Nephron (organoid): ENCODE measurements around the gene LDLR.

ENCODE experiments used
- H3K27ac Mint-ChIP-seq, 3 experiments: 2 replicates each; pipeline ENCODE4 v1.8.0; 2020; ENCODE audit warnings: mixed read lengths in 3 of 3, mild to moderate bottlenecking in 2 of 3, moderate library complexity in 1 of 3
- H3K27me3 Mint-ChIP-seq: 2 replicates; pipeline ENCODE4 v1.8.0; 2021; ENCODE audit warnings: low read depth, mild to moderate bottlenecking, moderate library complexity, mixed read lengths
- H3K36me3 Mint-ChIP-seq: 2 replicates; pipeline ENCODE4 v1.8.0; 2020; ENCODE audit warnings: low read depth, mixed read lengths
- H3K4me1 Mint-ChIP-seq: 2 replicates; pipeline ENCODE4 v1.8.0; 2020; ENCODE audit warnings: mixed read lengths
- H3K4me3 Mint-ChIP-seq, 3 experiments: 2 replicates each; pipeline ENCODE4 v1.8.0; 2020; ENCODE audit warnings: mild to moderate bottlenecking in 3 of 3, mixed read lengths in 3 of 3, moderate library complexity in 2 of 3
- H3K9me3 Mint-ChIP-seq: 2 replicates; pipeline ENCODE4 v1.8.0; 2020; ENCODE audit warnings: mixed read lengths
- TF ChIP-seq, protein P1 (sequence below), 3 experiments: fragments of 200-600 bp; sonication (generic); IDR thresholded peaks; one replicate each; pipeline ENCODE4 v1.5.0; 2021; ENCODE audit warnings: antibody characterized with exemption in 3 of 3; ENCODE audit not compliant: unreplicated experiment in 3 of 3

The LDLR gene

DNA sequence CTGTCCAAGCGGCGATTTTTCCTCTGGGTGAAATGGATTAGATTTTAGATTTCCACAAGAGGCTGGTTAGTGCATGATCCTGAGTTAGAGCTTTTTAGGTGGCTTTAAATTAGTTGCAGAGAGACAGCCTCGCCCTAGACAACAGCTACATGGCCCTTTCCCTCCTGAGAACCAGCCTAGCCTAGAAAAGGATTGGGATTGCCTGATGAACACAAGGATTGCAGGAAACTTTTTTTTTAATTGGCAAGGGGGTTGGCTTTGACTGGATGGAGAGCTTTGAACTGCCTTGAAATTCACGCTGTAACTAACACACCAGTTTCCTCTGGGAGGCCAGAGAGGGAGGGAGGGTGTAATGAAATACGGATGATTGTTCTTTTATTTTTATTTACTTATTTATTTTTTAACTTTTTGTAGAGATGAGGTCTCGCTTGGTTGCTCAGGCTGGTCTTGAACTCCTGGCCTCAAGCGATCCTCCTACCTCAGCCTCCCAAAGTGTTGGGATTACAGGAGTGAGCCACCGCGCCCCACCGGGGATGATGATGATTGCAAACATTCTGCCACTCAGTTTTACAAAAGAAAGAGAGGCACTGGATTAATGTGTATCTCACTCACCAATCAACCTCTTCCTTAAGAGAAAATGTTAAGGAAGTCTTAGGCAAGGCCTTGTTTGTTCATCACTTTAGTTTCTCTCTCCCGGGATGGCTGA, 1.9 kb downstream of the LDLR start:
- peaks cover 20% of the 10 kb centered on the region for H3K36me3 Mint-ChIP-seq
- peak overlapping the region; percentile 90 to 96 (median 93) for H3K4me3 Mint-ChIP-seq
- H3K27ac Mint-ChIP-seq = peak overlapping the region; percentile 95 to 100 (median 97)
- H3K9me3 Mint-ChIP-seq = no peaks in the 10 kb centered on the region
- TF ChIP-seq, protein P1, sequence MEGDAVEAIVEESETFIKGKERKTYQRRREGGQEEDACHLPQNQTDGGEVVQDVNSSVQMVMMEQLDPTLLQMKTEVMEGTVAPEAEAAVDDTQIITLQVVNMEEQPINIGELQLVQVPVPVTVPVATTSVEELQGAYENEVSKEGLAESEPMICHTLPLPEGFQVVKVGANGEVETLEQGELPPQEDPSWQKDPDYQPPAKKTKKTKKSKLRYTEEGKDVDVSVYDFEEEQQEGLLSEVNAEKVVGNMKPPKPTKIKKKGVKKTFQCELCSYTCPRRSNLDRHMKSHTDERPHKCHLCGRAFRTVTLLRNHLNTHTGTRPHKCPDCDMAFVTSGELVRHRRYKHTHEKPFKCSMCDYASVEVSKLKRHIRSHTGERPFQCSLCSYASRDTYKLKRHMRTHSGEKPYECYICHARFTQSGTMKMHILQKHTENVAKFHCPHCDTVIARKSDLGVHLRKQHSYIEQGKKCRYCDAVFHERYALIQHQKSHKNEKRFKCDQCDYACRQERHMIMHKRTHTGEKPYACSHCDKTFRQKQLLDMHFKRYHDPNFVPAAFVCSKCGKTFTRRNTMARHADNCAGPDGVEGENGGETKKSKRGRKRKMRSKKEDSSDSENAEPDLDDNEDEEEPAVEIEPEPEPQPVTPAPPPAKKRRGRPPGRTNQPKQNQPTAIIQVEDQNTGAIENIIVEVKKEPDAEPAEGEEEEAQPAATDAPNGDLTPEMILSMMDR (IDR thresholded peaks at IDR 0.05; ENCODE audit: unreplicated experiment in 3 of 3) = no peak
- peaks cover 34% of the 10 kb centered on the region for H3K4me1 Mint-ChIP-seq
- no peaks in the 10 kb centered on the region for H3K27me3 Mint-ChIP-seq

DNA sequence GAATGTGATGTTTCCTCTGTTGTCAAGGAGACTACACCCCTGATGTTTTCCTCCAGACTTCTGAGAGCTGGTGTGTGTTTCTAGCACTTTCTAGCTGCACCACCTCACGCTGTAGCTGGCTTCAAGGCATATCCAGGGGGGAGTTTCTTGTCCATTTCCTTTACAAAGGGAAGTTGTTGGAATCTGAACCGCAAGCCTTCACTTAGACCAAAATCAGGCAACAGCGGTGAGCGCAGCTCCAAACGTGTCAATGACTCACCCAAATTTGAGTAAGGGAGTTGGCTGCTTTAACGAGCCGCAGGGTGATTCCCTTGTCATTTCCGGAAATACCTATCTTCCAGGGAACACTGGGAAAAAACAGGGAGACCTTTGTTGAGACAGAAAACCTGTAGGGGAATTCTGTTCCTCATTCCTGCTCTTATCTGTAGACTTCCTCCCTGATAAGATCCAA, 2.5 kb downstream of the LDLR start:
- Mint-ChIP-seq H3K9me3 (no peaks in the 10 kb centered on the region), H3K27me3 (no peaks in the 10 kb centered on the region), H3K27ac (peak overlapping the region; percentile 95 to 100 (median 97)), H3K4me1 (peaks cover 40% of the 10 kb centered on the region), H3K36me3 (peaks cover 26% of the 10 kb centered on the region), H3K4me3 (peak overlapping the region; percentile 90 to 96 (median 93))
- TF ChIP-seq, protein P1 (IDR thresholded peaks at IDR 0.05; ENCODE audit: unreplicated experiment in 3 of 3) = no peak

DNA sequence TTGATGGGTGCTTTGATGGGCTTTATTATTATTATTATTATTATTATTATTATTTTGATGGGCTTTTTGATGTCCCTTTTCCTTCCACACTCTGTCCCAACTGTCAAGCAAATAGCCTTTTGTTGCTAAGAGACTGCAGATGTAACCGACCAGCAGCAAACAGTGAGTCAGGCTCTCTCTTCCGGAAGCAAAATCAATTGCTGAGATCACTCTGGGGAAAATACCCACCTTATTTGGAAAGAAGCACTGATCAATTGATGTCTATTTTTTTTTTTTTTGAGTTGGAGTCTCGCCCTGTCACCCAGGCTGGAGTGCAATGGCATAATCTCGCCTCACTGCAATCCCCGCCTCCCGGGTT, 2.9 kb downstream of the LDLR start:
- Mint-ChIP-seq H3K27me3 (no peaks in the 10 kb centered on the region), H3K36me3 (peaks cover 28% of the 10 kb centered on the region), H3K27ac (peak overlapping the region; percentile 58 to 100 (median 97)), H3K4me1 (peaks cover 41% of the 10 kb centered on the region), H3K4me3 (peak overlapping the region; percentile 90 to 96 (median 93)), H3K9me3 (no peaks in the 10 kb centered on the region)
- TF ChIP-seq, protein P1 (IDR thresholded peaks at IDR 0.05; ENCODE audit: unreplicated experiment in 3 of 3) = no peak

DNA sequence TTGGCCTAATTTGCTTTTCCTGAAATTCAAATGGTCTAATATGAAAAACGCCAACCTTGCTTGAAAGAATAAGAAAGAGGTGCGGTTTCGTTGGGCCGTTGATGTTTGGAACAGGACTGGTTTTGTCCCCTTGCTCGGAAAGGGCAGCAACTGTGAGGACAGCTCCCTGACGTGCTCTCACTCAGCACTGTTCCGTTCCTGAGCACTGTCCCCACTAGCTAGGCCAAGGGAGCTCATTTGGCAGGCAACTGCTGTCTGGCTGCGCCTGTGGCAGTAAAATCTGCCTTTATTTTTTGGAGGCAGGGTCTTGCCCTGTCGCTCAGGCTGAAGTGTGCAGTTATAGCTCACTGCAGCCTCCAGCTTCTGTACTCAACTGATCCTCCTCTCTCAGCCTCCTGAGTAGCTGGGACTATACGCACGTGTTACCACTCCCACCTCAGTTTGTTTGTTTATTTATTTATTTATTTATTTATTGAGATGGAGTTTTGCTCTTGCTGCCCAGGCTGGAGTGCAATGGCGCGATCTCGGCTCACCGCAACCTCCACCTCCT, 4.5 kb downstream of the LDLR start:
- Mint-ChIP-seq H3K36me3 (peaks cover 33% of the 10 kb centered on the region), H3K9me3 (no peaks in the 10 kb centered on the region), H3K4me3 (no peak overlapping the region), H3K27ac (peak overlapping the region in 1 of 3 experiments; percentile 32), H3K4me1 (peaks cover 35% of the 10 kb centered on the region), H3K27me3 (no peaks in the 10 kb centered on the region)
- TF ChIP-seq, protein P1 (IDR thresholded peaks at IDR 0.05; ENCODE audit: unreplicated experiment in 3 of 3) = no peak

DNA sequence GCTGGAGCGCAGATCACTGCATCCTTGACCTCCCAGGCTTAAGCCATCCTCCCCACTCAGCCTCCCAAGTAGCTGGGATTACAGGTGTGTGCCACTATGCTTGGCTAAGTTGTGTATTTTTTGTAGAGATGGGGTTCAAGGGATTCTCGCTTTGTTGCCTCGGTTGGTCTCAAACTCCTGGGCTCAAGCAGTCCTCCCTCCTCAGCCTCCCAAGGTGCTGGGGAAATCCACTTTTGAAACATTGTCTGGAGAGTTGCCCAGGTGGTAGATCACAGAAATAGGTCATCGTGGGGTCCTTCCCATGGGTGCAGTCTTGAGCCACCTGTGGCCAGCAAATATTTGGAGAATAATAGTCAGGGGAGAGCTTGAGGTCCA, 5.2 kb downstream of the LDLR start:
- peaks cover 39% of the 10 kb centered on the region for H3K36me3 Mint-ChIP-seq
- H3K4me3 Mint-ChIP-seq = no peak overlapping the region
- peak overlapping the region; percentile 61 to 81 (median 74) for H3K27ac Mint-ChIP-seq
- no peaks in the 10 kb centered on the region for H3K27me3 Mint-ChIP-seq
- TF ChIP-seq, protein P1 (IDR thresholded peaks at IDR 0.05; ENCODE audit: unreplicated experiment in 3 of 3) = no peak
- peaks cover 30% of the 10 kb centered on the region for H3K4me1 Mint-ChIP-seq
- no peaks in the 10 kb centered on the region for H3K9me3 Mint-ChIP-seq
